ENCODE measurements around the gene EVA1C.
A peak's percentile ranks its signal among the peaks of the same experiment; 100 is the strongest.

The EVA1C gene

GRCh38 chr21:32562426-32562825 lies 149.9 kb downstream of the EVA1C start:
- peak; percentile 65 to 70 for DNase-seq (ENCODE audit: low read depth in 2 of 2)

- no peak for DNase-seq (ENCODE audit: low read depth in 2 of 2)
Measured at GRCh38 chr21:32562915-32563314, 150.4 kb downstream of the EVA1C start.

All from fibroblast of skin of left quadriceps (primary cell).